ENCODE results near the gene CLIC6. TPM values are rescaled to one million over a fixed set of nuclear protein-coding genes. Genes with fewer than 3 reads are reported as not detected.

Gene CLIC6
- total RNA-seq, 2 experiments from 2014 or later, result not detected

GRCh38 chr21:34626131-34626530 lies 42.7 kb upstream of the CLIC6 start:
- POLR2A ChIA-PET, result no interaction called here
- no peaks in the 10 kb centered on the region for H3K4me1 ChIP-seq (ENCODE audit: insufficient read depth, low read length, poor library complexity, severe bottlenecking)
- CTCF ChIA-PET (ENCODE audit: unreplicated experiment), result no interaction called here
- H2AFZ ChIP-seq (ENCODE audit: low read length), result no peak overlapping the region
- H3K9me3 ChIP-seq (ENCODE audit: low read length), result no peaks in the 10 kb centered on the region
- no peaks in the 10 kb centered on the region for H3K79me2 ChIP-seq (ENCODE audit: insufficient read depth, low read depth, low read length)
- H3K9me2 ChIP-seq (ENCODE audit: insufficient read depth, low read length), result no peaks in the 10 kb centered on the region
- no peaks in the 10 kb centered on the region for H3K36me3 ChIP-seq (ENCODE audit: insufficient read depth, low read length)
- H3K4me2 ChIP-seq (ENCODE audit: low read length), result no peak overlapping the region
- intact Hi-C loops (cut with micrococcal nuclease; ENCODE audit: unreplicated experiment), result no loop called here
- no peak overlapping the region for H3K4me3 ChIP-seq (ENCODE audit: low read depth, low read length, poor library complexity, severe bottlenecking)
- no peak for DNase-seq (ENCODE audit: low spot score)
- no peaks in the 10 kb centered on the region for H4K20me1 ChIP-seq (ENCODE audit: insufficient read depth, low read length)
- no peak for TF ChIP-seq EZH2phosphoT487 (IDR thresholded peaks at IDR 0.05; ENCODE audit: borderline replicate concordance, low read depth, low read length)
- TF ChIP-seq CTCF (conservative IDR thresholded peaks at IDR 0.05; ENCODE audit: low read length), result no peak
- BruUV-seq (replicated peaks), result no TSS peak
- H3K27ac ChIP-seq (ENCODE audit: low read depth, low read length, poor library complexity, severe bottlenecking), result no peak overlapping the region

- Histone ChIP-seq H3K4me2 (ENCODE audit: low read length) (no peak overlapping the region), H4K20me1 (ENCODE audit: insufficient read depth, low read length) (no peaks in the 10 kb centered on the region), H3K27ac (ENCODE audit: low read depth, low read length, poor library complexity, severe bottlenecking) (no peak overlapping the region), H3K4me1 (ENCODE audit: insufficient read depth, low read length, poor library complexity, severe bottlenecking) (no peaks in the 10 kb centered on the region), H3K4me3 (ENCODE audit: low read depth, low read length, poor library complexity, severe bottlenecking) (no peak overlapping the region), H3K79me2 (ENCODE audit: insufficient read depth, low read depth, low read length) (no peaks in the 10 kb centered on the region), H3K36me3 (ENCODE audit: insufficient read depth, low read length) (no peaks in the 10 kb centered on the region), H3K9me3 (ENCODE audit: low read length) (no peaks in the 10 kb centered on the region), H3K9me2 (ENCODE audit: insufficient read depth, low read length) (no peaks in the 10 kb centered on the region), H2AFZ (ENCODE audit: low read length) (no peak overlapping the region)
- BruUV-seq (replicated peaks), result no TSS peak
- intact Hi-C loops (cut with micrococcal nuclease; ENCODE audit: unreplicated experiment), result no loop called here
- POLR2A ChIA-PET, result interaction anchor here (0.6 kb wide), 1 partner anchor 842 kb away, joined by 4 read pairs; no protein-coding TSS in a partner anchor
- CTCF ChIA-PET (ENCODE audit: unreplicated experiment), result no interaction called here
- TF ChIP-seq CTCF (conservative IDR thresholded peaks at IDR 0.05; ENCODE audit: low read length), result peak; percentile 95
- no peak for TF ChIP-seq EZH2phosphoT487 (IDR thresholded peaks at IDR 0.05; ENCODE audit: borderline replicate concordance, low read depth, low read length)
- peak; percentile 64 for DNase-seq (ENCODE audit: low spot score)
Observed at GRCh38 chr21:34630536-34631143, 38.2 kb upstream of the CLIC6 start.

GRCh38 chr21:34632498-34632897 lies 36.3 kb upstream of the CLIC6 start:
- Histone ChIP-seq H4K20me1 (ENCODE audit: insufficient read depth, low read length) (no peaks in the 10 kb centered on the region), H3K9me2 (ENCODE audit: insufficient read depth, low read length) (no peaks in the 10 kb centered on the region), H3K9me3 (ENCODE audit: low read length) (no peaks in the 10 kb centered on the region), H3K4me3 (ENCODE audit: low read depth, low read length, poor library complexity, severe bottlenecking) (no peak overlapping the region), H2AFZ (ENCODE audit: low read length) (no peak overlapping the region), H3K36me3 (ENCODE audit: insufficient read depth, low read length) (no peaks in the 10 kb centered on the region), H3K4me2 (ENCODE audit: low read length) (no peak overlapping the region), H3K79me2 (ENCODE audit: insufficient read depth, low read depth, low read length) (no peaks in the 10 kb centered on the region), H3K27ac (ENCODE audit: low read depth, low read length, poor library complexity, severe bottlenecking) (no peak overlapping the region), H3K4me1 (ENCODE audit: insufficient read depth, low read length, poor library complexity, severe bottlenecking) (no peaks in the 10 kb centered on the region)
- intact Hi-C loops (cut with micrococcal nuclease; ENCODE audit: unreplicated experiment), result no loop called here
- ChIA-PET CTCF (ENCODE audit: unreplicated experiment) (no interaction called here), POLR2A (interaction anchor here (0.8 kb wide), 1 partner anchor 259 kb away, joined by 3 read pairs; no protein-coding TSS in a partner anchor)
- DNase-seq (ENCODE audit: low spot score), result no peak
- BruUV-seq (replicated peaks), result no TSS peak
- no peak for TF ChIP-seq CTCF (conservative IDR thresholded peaks at IDR 0.05; ENCODE audit: low read length)
- TF ChIP-seq EZH2phosphoT487 (IDR thresholded peaks at IDR 0.05; ENCODE audit: borderline replicate concordance, low read depth, low read length), result no peak

Data from OCI-LY7 (cell line).